ENCODE measurements around the gene TCTN3.

DNA sequence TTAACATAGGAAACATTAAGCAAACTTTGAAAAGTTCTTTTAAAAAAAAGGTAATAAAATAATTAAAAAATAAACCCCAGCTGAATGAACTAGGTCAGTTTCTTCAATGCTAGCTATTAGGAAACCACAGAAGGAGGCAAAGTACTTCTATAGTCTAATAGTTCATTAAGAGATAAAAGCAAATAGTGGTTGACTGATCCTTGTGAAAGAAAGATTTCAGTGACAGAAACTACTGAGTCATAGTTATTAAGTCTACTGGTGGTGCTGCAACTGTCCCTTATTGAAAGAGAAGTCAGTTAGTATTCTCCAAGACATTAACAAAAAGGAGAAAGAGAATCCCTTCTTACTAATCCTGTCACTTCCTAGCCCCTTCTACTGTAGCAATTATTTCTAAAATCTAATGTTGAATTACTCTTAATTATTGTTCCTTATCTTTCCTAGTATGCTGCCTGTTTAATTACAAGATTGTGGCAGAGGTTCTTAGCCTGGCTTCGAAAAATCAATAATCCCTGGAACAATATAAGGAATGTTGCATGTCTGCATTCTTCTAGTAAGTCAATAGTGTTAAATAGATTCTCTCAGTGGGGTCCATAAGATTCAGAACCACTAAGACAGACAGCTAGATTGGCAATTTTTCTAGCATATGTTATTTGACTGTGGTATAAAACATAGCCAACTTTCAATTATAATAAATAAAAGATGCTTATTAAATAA lies 18.2 kb downstream of the TCTN3 start:
- TF ChIP-seq ZNF274 (IDR thresholded peaks at IDR 0.05; ENCODE audit: low read depth, low read length) (no peak), YY1 (IDR thresholded peaks at IDR 0.05; ENCODE audit: insufficient read depth, insufficient read length) (no peak)
